Measurements from ENCODE around the gene MEIOSIN.

DNA sequence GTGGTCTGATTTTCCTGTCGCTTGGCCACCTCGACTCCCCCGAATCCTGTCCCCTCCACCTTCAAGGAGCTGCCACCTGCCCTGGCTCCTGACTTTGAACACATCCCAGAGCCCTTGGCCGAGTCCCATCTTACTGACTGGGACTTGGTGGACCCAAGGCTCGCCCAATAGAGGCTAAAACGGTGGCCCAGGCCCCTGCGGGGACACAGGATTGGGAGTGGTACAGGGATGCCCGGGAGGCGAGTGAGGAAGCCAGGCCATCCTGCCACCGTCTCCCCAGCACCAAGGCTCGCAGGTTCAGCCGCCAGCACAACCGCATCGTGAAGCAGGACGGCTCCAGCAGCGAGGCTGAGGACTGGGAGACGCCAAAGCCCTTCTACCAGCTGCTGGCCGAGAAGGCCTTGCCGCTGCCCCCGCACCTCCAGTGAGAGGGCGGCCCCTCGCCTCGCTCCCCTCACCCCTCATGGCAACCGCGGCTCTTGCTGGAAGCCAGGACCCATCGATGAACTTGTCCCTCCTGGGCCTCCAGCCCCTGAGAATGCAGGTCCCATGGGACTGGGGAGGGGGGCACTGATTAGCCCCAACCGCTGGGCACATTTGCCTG lies 30.6 kb downstream of the MEIOSIN start:
- TF ChIP-seq, protein P1, sequence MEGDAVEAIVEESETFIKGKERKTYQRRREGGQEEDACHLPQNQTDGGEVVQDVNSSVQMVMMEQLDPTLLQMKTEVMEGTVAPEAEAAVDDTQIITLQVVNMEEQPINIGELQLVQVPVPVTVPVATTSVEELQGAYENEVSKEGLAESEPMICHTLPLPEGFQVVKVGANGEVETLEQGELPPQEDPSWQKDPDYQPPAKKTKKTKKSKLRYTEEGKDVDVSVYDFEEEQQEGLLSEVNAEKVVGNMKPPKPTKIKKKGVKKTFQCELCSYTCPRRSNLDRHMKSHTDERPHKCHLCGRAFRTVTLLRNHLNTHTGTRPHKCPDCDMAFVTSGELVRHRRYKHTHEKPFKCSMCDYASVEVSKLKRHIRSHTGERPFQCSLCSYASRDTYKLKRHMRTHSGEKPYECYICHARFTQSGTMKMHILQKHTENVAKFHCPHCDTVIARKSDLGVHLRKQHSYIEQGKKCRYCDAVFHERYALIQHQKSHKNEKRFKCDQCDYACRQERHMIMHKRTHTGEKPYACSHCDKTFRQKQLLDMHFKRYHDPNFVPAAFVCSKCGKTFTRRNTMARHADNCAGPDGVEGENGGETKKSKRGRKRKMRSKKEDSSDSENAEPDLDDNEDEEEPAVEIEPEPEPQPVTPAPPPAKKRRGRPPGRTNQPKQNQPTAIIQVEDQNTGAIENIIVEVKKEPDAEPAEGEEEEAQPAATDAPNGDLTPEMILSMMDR (IDR thresholded peaks at IDR 0.05) = no peak
- no peak for TF ChIP-seq POLR2A (IDR thresholded peaks at IDR 0.05)
